ENCODE measurements around the gene SMTNL1. TPM values are rescaled to one million over a fixed set of nuclear protein-coding genes. Genes with fewer than 3 reads are reported as not detected.
A peak's percentile ranks its signal among the peaks of the same experiment; 100 is the strongest.

Gene SMTNL1
- total and polyA plus RNA-seq, 9 of the 15 experiments (the other 6 are each of a cell fraction or from before 2014, with no cell fraction given) = not detected

DNA sequence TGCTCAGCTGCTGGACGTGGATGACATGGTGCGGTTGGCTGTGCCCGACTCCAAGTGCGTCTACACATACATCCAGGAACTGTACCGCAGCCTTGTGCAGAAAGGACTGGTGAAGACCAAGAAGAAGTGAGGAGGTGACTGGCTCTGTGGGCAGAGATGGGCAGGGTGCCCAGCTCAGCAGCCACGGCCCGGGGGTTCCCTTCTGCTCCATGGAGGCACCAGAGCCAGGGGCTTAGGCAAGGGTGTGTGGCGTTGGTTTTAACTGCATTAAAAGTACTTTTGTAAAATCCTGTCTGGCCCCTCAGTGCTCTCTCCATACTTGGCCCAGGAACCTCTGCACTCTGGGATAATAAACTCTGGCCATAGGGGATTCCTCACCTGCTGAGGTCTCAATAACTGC lies 12.6 kb downstream of the SMTNL1 start:
- POLR2A ChIA-PET = no interaction called here
- H3K27ac ChIP-seq (ENCODE audit: extremely low read depth, low read depth, low read length) = no peak overlapping the region

DNA sequence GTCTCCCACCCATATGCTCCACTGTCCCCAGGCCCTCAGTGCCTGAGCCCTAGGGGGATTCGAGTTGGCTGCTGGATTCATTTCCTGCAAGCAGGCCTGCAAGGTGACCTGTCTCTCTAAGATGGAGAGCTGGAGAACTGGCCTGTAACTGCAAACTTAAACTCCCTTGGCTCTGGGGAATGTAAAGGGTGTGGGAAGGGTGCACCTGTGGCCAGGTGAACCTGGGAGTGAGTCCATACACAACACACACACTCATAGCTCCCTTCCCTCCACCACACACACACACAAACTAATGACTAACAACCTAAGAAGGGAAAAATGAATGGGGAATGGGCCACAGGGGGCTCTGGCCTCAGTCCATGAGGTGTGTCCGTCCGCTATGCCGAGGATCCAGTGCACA lies 14.5 kb downstream of the SMTNL1 start:
- ATAC-seq = no peak
- Histone ChIP-seq H2AFZ (ENCODE audit: low read depth, low read length) (no peak overlapping the region), H3K79me2 (ENCODE audit: control insufficient read depth, insufficient read depth, low read length) (no peaks in the 10 kb centered on the region), H3K4me2 (ENCODE audit: insufficient read depth, low read length) (no peak overlapping the region), H3K27ac (ENCODE audit: extremely low read depth, low read depth, low read length) (no peak overlapping the region), H3K4me1 (replicated peaks in 1 of 2; ENCODE audit: control insufficient read depth in 2 of 2, insufficient read depth in 2 of 2, low read length in 2 of 2) (peaks cover 5 to 14% of the 10 kb centered on the region in 2 experiments; a peak in 3 of 5 replicates), H4K20me1 (replicated peaks; ENCODE audit: control insufficient read depth, insufficient read depth, low read length) (no peaks in the 10 kb centered on the region), H3K9me1 (ENCODE audit: control insufficient read depth, insufficient read depth, low read length) (no peaks in the 10 kb centered on the region), H3K4me3 (no peak overlapping the region), H3K36me3 (ENCODE audit: control insufficient read depth, insufficient read depth, low read length) (no peaks in the 10 kb centered on the region), H3K27me3 (ENCODE audit: control insufficient read depth in 2 of 2, insufficient read depth in 2 of 2, low read length in 2 of 2) (no peaks in the 10 kb centered on the region), H3K9ac (ENCODE audit: insufficient read depth in 1 of 2, low read depth in 2 of 2, low read length in 2 of 2) (0 out of 4 replicates have a peak overlapping the region, but pooled peaks of 1 of the 2 experiments have one; percentile 1), H3K9me3 (replicated peaks; ENCODE audit: control insufficient read depth, insufficient read depth, low read depth, low read length) (no peaks in the 10 kb centered on the region)
- ChIA-PET CTCF (ENCODE audit: low intra/inter-chr PET ratio) (no interaction called here), POLR2A (interaction anchor here (0.6 kb wide), 1 partner anchor 472 kb away, joined by 3 read pairs; the partner anchor contains the start of gene OR9Q1)
- DNase-seq (ENCODE audit: extremely low read depth in 1 of 4, low spot score in 3 of 4) = no peak
- FAIRE-seq = no peak
- TF ChIP-seq NEUROD1 (IDR thresholded peaks at IDR 0.05; ENCODE audit: borderline replicate concordance, low read depth, low read length, partially characterized antibody) = no peak
- TF ChIP-seq, protein P1, sequence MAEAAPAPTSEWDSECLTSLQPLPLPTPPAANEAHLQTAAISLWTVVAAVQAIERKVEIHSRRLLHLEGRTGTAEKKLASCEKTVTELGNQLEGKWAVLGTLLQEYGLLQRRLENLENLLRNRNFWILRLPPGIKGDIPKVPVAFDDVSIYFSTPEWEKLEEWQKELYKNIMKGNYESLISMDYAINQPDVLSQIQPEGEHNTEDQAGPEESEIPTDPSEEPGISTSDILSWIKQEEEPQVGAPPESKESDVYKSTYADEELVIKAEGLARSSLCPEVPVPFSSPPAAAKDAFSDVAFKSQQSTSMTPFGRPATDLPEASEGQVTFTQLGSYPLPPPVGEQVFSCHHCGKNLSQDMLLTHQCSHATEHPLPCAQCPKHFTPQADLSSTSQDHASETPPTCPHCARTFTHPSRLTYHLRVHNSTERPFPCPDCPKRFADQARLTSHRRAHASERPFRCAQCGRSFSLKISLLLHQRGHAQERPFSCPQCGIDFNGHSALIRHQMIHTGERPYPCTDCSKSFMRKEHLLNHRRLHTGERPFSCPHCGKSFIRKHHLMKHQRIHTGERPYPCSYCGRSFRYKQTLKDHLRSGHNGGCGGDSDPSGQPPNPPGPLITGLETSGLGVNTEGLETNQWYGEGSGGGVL (CRISPR knock-in tag; IDR thresholded peaks at IDR 0.05) = no peak
- TF ChIP-seq NFE2L1 (tag; IDR thresholded peaks at IDR 0.05; ENCODE audit: borderline replicate concordance, low read depth) = no peak
- TF ChIP-seq ZNF146 (CRISPR knock-in tag; IDR thresholded peaks at IDR 0.05; ENCODE audit: unreplicated experiment) = no peak
- no peak for TF ChIP-seq SMARCC2 (IDR thresholded peaks at IDR 0.05; ENCODE audit: low read depth)
- TF ChIP-seq, protein P2, sequence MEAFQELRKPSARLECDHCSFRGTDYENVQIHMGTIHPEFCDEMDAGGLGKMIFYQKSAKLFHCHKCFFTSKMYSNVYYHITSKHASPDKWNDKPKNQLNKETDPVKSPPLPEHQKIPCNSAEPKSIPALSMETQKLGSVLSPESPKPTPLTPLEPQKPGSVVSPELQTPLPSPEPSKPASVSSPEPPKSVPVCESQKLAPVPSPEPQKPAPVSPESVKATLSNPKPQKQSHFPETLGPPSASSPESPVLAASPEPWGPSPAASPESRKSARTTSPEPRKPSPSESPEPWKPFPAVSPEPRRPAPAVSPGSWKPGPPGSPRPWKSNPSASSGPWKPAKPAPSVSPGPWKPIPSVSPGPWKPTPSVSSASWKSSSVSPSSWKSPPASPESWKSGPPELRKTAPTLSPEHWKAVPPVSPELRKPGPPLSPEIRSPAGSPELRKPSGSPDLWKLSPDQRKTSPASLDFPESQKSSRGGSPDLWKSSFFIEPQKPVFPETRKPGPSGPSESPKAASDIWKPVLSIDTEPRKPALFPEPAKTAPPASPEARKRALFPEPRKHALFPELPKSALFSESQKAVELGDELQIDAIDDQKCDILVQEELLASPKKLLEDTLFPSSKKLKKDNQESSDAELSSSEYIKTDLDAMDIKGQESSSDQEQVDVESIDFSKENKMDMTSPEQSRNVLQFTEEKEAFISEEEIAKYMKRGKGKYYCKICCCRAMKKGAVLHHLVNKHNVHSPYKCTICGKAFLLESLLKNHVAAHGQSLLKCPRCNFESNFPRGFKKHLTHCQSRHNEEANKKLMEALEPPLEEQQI (IDR thresholded peaks at IDR 0.05) = no peak
- TF ChIP-seq NRF1 (conservative IDR thresholded peaks at IDR 0.05 in 1 of 2, IDR thresholded peaks at IDR 0.05 in 1 of 2) = no peak
- TF ChIP-seq LARP7 (IDR thresholded peaks at IDR 0.05) = no peak
- no peak for TF ChIP-seq POLR3G (IDR thresholded peaks at IDR 0.05; ENCODE audit: extremely low read depth, insufficient read length, insufficient replicate concordance)
- 77% methylated on average over 3 of the region's 4 CpGs for WGBS (ENCODE audit: insufficient coverage, low coverage, missing lambda C conversion rate)
- in situ Hi-C loops (cut with MboI) (no loop called here), intact Hi-C loops (cut with micrococcal nuclease) (no loop called here)
- TSS peak; percentile 59 for BruUV-seq (replicated peaks)

More for the DNA sequence above, 12.6 kb downstream of the SMTNL1 start:
- 56% methylated on average over 8 of the region's 8 CpGs for WGBS (ENCODE audit: insufficient coverage, low coverage, missing lambda C conversion rate)
- Histone ChIP-seq H4K20me1 (replicated peaks; ENCODE audit: control insufficient read depth, insufficient read depth, low read length) (no peaks in the 10 kb centered on the region), H3K4me1 (replicated peaks in 1 of 2; ENCODE audit: control insufficient read depth in 2 of 2, insufficient read depth in 2 of 2, low read length in 2 of 2) (peaks cover 10 to 14% of the 10 kb centered on the region in 2 experiments; a peak in 4 of 5 replicates), H3K4me3 (no peak overlapping the region), H3K9ac (ENCODE audit: insufficient read depth in 1 of 2, low read depth in 2 of 2, low read length in 2 of 2) (no peak overlapping the region), H3K27me3 (ENCODE audit: control insufficient read depth in 2 of 2, insufficient read depth in 2 of 2, low read length in 2 of 2) (no peaks in the 10 kb centered on the region), H3K9me3 (replicated peaks; ENCODE audit: control insufficient read depth, insufficient read depth, low read depth, low read length) (no peaks in the 10 kb centered on the region), H3K4me2 (ENCODE audit: insufficient read depth, low read length) (no peak overlapping the region), H2AFZ (ENCODE audit: low read depth, low read length) (no peak overlapping the region), H3K79me2 (ENCODE audit: control insufficient read depth, insufficient read depth, low read length) (no peaks in the 10 kb centered on the region), H3K9me1 (ENCODE audit: control insufficient read depth, insufficient read depth, low read length) (no peaks in the 10 kb centered on the region), H3K36me3 (ENCODE audit: control insufficient read depth, insufficient read depth, low read length) (no peaks in the 10 kb centered on the region)
- TF ChIP-seq NFE2L1 (tag; IDR thresholded peaks at IDR 0.05; ENCODE audit: borderline replicate concordance, low read depth) = no peak
- no peak for TF ChIP-seq NRF1 (conservative IDR thresholded peaks at IDR 0.05 in 1 of 2, IDR thresholded peaks at IDR 0.05 in 1 of 2)
- ATAC-seq (no peak), FAIRE-seq (no peak), DNase-seq (ENCODE audit: extremely low read depth in 1 of 4, low spot score in 3 of 4) (no peak)
- intact Hi-C loops (cut with micrococcal nuclease) (no loop called here), in situ Hi-C loops (cut with MboI) (no loop called here)
- CTCF ChIA-PET (ENCODE audit: low intra/inter-chr PET ratio) = no interaction called here
- BruUV-seq (replicated peaks) = no TSS peak

Measured in K562 (cell line).